ENCODE data around the gene CENPW.

DNA sequence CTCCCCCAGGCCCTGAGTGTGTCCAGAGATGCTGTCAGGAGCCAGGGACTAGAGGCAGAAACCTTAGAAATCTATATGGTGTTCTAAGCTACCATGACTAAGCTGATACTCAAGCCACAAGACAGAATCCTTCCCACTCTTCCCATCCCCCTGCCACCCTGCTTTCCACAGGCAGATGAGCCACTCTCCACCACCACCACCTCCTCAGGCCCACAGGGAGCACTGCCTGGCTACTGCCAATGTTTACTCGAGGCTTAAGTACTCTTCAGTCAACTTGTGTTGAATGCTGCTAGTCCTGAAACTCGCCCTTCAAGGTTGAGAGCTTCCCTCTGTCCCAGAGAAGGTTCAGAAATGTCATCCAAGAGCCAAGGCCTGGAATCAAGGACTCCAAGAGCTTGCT lies 56.2 kb downstream of the CENPW start:
- TF ChIP-seq EZH2 (IDR thresholded peaks at IDR 0.05; ENCODE audit: borderline replicate concordance) = no peak
- TF ChIP-seq, protein P1, sequence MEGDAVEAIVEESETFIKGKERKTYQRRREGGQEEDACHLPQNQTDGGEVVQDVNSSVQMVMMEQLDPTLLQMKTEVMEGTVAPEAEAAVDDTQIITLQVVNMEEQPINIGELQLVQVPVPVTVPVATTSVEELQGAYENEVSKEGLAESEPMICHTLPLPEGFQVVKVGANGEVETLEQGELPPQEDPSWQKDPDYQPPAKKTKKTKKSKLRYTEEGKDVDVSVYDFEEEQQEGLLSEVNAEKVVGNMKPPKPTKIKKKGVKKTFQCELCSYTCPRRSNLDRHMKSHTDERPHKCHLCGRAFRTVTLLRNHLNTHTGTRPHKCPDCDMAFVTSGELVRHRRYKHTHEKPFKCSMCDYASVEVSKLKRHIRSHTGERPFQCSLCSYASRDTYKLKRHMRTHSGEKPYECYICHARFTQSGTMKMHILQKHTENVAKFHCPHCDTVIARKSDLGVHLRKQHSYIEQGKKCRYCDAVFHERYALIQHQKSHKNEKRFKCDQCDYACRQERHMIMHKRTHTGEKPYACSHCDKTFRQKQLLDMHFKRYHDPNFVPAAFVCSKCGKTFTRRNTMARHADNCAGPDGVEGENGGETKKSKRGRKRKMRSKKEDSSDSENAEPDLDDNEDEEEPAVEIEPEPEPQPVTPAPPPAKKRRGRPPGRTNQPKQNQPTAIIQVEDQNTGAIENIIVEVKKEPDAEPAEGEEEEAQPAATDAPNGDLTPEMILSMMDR (IDR thresholded peaks at IDR 0.05; ENCODE audit: poor library complexity) = no peak
- no peak for TF ChIP-seq EZH2phosphoT487 (IDR thresholded peaks at IDR 0.05; ENCODE audit: low read depth, severe bottlenecking, unreplicated experiment)

Measured in hepatocyte (in vitro differentiated cells).